HepG2 (cell line): ENCODE results near the gene BIRC3. TPM values are rescaled to one million over a fixed set of nuclear protein-coding genes. Genes with fewer than 3 reads are reported as not detected.

Experiments
- ZBTB40 ChIP-seq, 2 experiments: fragments of 450-650 bp in 1 of 2; sonication (generic) in 1 of 2; formaldehyde crosslinking in 1 of 2; IDR thresholded peaks; 2 replicates each; pipeline versions ENCODE4 v1.6.1 to v1.8.0; 2016 to 2022; ENCODE audit warnings: antibody characterized with exemption in 1 of 2, mild to moderate bottlenecking in 1 of 2, missing genetic modification reagents in 1 of 2
- polyA plus RNA-seq, 8 experiments: library from polyadenylated mRNA; depleted of rRNA in 3 of 8; stranded (reverse) in 7 of 8; unstranded in 1 of 8; fragments of >200 nt; fragmentation: Illumina TruSeq in 4 of 8; extraction: Trizol in 4 of 8; gene quantifications; 2 replicates each; pipeline versions ENCODE4 v1.2.1 to v1.2.3, GENCODE V29; 2011 to 2016; ENCODE audit warnings: low read depth in 4 of 8, missing spikeins in 1 of 8, mixed read lengths in 1 of 8; ENCODE audit not compliant: insufficient read depth in 1 of 8
- total RNA-seq, 5 experiments: library from RNA; depleted of rRNA; stranded (reverse); fragments of >200 nt; fragmentation: Illumina TruSeq; extraction: Trizol; gene quantifications; 2 replicates each; pipeline ENCODE4 v1.2.3, GENCODE V29; 2016; ENCODE audit warnings: low read depth in 1 of 5

BIRC3 gene
- total and polyA plus RNA-seq, 2 of the 13 experiments (the other 11 are each of a cell fraction or from before 2014, with no cell fraction given), result 0.41 to 4.2 TPM

- TF ChIP-seq ZBTB40 (IDR thresholded peaks at IDR 0.05), result peak; percentile 45; the same call in 1 of the 2 replicates
- no peak for TF ChIP-seq ZBTB40 (CRISPR knock-in tag; IDR thresholded peaks at IDR 0.05)
- TF ChIP-seq, all 625 proteins: peak for 1
Observed at GRCh38 chr11:102386136-102386734, 69.0 kb downstream of the BIRC3 start (continued).
